Measurements from ENCODE around the gene TUT7. TPM values are rescaled to one million over a fixed set of nuclear protein-coding genes. Genes with fewer than 3 reads are reported as not detected.

Gene TUT7
- total RNA-seq, 2 donors from 2014 or later: 17.7 to 31.5 TPM

DNA sequence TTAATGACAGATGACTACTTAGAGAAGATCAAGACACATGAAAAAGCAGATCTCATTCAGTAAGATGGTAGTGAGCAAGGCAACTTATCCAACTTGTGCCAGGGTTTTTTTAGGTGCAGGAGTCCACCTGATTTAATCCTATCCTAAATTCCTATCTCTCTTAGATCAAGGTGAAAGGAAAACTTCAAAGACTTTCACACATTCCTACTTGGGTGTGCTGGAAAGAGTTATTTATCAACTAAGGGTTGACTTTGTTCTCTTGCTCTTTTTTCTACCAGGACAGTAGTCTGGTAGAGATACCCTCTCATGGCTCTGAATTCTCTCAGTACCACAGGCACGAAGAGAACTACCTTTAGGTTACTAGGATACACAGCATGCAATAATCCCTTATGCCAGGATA is 18.2 kb downstream of the TUT7 start:
- peaks cover 38% of the 10 kb centered on the region for H3K36me3 ChIP-seq
- DNase-seq (ENCODE audit: low spot score) (no peak), ATAC-seq (ENCODE audit: insufficient number of reproducible peaks, low FRiP score, low read depth) (no peak)
- H3K9me3 ChIP-seq: no peaks in the 10 kb centered on the region
- H3K27ac ChIP-seq: no peak overlapping the region
- TF ChIP-seq, protein P1, sequence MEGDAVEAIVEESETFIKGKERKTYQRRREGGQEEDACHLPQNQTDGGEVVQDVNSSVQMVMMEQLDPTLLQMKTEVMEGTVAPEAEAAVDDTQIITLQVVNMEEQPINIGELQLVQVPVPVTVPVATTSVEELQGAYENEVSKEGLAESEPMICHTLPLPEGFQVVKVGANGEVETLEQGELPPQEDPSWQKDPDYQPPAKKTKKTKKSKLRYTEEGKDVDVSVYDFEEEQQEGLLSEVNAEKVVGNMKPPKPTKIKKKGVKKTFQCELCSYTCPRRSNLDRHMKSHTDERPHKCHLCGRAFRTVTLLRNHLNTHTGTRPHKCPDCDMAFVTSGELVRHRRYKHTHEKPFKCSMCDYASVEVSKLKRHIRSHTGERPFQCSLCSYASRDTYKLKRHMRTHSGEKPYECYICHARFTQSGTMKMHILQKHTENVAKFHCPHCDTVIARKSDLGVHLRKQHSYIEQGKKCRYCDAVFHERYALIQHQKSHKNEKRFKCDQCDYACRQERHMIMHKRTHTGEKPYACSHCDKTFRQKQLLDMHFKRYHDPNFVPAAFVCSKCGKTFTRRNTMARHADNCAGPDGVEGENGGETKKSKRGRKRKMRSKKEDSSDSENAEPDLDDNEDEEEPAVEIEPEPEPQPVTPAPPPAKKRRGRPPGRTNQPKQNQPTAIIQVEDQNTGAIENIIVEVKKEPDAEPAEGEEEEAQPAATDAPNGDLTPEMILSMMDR (IDR thresholded peaks at IDR 0.05): no peak
- H3K4me1 ChIP-seq (ENCODE audit: control insufficient read depth in 1 of 2, low read depth in 2 of 2): no peaks in the 10 kb centered on the region
- H3K27me3 ChIP-seq (replicated peaks; ENCODE audit: insufficient read depth): no peaks in the 10 kb centered on the region
- no peak overlapping the region for H3K4me3 ChIP-seq

DNA sequence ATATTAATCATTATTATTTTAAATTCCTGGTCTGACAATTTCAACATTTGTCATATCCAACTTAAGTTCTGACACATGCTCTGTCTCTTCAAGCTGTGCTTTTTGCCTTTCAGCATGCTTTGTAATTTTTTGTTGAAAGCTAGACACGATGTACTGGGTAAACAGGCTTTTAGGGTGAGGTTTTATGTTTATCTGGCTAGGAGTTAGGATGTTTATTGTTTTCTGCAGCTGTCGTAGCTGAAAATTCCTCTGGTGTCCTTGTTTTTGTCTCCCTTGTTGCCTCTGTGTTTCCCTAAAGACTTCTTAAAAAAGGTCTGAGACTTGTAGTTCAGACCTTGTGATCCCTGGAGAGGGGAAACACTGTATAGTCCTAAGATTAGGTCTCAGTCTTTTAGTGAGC is 20.6 kb downstream of the TUT7 start:
- Histone ChIP-seq H3K36me3 (peaks cover 25% of the 10 kb centered on the region), H3K4me1 (ENCODE audit: control insufficient read depth in 1 of 2, low read depth in 2 of 2) (no peaks in the 10 kb centered on the region), H3K27me3 (replicated peaks; ENCODE audit: insufficient read depth) (no peaks in the 10 kb centered on the region), H3K4me3 (no peak overlapping the region), H3K27ac (no peak overlapping the region), H3K9me3 (no peaks in the 10 kb centered on the region)
- ATAC-seq (ENCODE audit: insufficient number of reproducible peaks, low FRiP score, low read depth) (no peak), DNase-seq (ENCODE audit: low spot score) (no peak)
- TF ChIP-seq, protein P1 (IDR thresholded peaks at IDR 0.05): no peak

DNA sequence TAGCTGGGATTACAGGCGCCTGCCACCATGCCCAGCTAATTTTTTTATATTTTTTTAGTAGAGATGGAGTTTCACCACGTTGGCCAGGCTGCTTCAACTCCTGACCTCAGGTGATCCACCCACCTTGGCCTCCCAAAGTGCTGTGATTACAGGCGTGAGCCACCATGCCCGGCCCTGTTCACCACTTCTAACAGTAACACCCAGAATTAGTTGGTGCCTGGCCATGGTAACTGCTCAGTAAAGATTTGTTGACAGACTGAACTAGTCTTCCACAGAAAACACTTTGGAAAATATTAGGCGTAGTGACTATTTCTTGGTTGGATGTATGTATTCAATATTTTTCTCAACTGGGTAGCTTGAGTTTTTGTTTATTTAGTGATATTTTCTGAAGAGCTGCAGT is 24.0 kb downstream of the TUT7 start:
- H3K4me3 ChIP-seq: no peak overlapping the region
- no peak overlapping the region for H3K27ac ChIP-seq
- ATAC-seq (ENCODE audit: insufficient number of reproducible peaks, low FRiP score, low read depth) (no peak), DNase-seq (ENCODE audit: low spot score) (no peak)
- TF ChIP-seq, protein P1 (IDR thresholded peaks at IDR 0.05): no peak
- no peaks in the 10 kb centered on the region for H3K4me1 ChIP-seq (ENCODE audit: control insufficient read depth in 1 of 2, low read depth in 2 of 2)
- H3K36me3 ChIP-seq: peaks cover 39% of the 10 kb centered on the region
- H3K27me3 ChIP-seq (replicated peaks; ENCODE audit: insufficient read depth): no peaks in the 10 kb centered on the region
- H3K9me3 ChIP-seq: no peaks in the 10 kb centered on the region

DNA sequence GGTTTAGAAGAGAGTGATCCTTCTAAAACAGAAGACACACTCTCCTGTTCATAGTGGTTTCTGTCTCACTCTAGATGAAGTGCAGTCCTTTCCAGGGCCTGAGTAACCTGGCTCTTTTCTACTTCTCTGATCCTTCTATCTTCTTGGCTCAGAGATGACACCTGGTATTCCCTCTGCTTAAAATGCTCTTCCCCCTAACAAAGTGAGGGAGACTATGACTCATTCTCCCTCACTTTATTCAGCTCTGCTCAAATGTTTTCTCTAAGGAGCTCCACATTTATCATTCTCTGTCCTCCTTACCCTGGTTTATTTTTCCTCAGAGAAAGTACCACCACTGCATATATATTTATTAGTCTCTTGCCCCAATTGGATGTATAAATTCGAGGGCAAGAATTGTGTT is 24.6 kb downstream of the TUT7 start:
- Histone ChIP-seq H3K36me3 (peaks cover 38% of the 10 kb centered on the region), H3K4me3 (no peak overlapping the region), H3K27ac (no peak overlapping the region), H3K27me3 (replicated peaks; ENCODE audit: insufficient read depth) (no peaks in the 10 kb centered on the region), H3K9me3 (no peaks in the 10 kb centered on the region), H3K4me1 (ENCODE audit: control insufficient read depth in 1 of 2, low read depth in 2 of 2) (no peaks in the 10 kb centered on the region)
- ATAC-seq (ENCODE audit: insufficient number of reproducible peaks, low FRiP score, low read depth) (no peak), DNase-seq (ENCODE audit: low spot score) (no peak)
- TF ChIP-seq, protein P1 (IDR thresholded peaks at IDR 0.05): no peak

DNA sequence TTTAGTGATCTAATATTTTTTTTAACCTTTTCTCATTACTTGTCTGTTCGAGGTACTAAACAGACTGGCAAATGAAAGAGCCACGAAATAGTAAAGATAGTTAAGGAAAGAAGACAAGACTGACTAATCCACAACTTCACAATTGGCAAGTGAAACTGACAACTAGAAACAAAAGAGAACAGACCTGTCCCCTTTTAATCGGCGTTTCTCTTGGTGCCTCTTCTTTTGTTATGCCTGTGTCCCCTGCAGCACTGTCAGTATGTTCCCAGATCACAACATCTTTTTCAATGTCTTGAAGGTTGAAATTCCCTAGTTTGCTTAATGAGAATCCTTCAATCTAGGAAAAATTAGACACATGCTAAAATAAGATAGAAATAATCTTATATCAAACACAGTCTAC is 26.1 kb downstream of the TUT7 start:
- TF ChIP-seq, protein P1 (IDR thresholded peaks at IDR 0.05): no peak
- H3K4me3 ChIP-seq: no peak overlapping the region
- H3K9me3 ChIP-seq: no peaks in the 10 kb centered on the region
- peaks cover 41% of the 10 kb centered on the region for H3K36me3 ChIP-seq
- DNase-seq (ENCODE audit: low spot score) (no peak), ATAC-seq (ENCODE audit: insufficient number of reproducible peaks, low FRiP score, low read depth) (no peak)
- H3K27ac ChIP-seq: no peak overlapping the region
- no peaks in the 10 kb centered on the region for H3K27me3 ChIP-seq (replicated peaks; ENCODE audit: insufficient read depth)
- no peaks in the 10 kb centered on the region for H3K4me1 ChIP-seq (ENCODE audit: control insufficient read depth in 1 of 2, low read depth in 2 of 2)
